Left lobe of liver (tissue), 2 donors: ENCODE data around the gene DNAI1. TPM values are rescaled to one million over a fixed set of nuclear protein-coding genes. Genes with fewer than 3 reads are reported as not detected.

Experiments used
- ATAC-seq: fragments of 200-7000 bp; cut with Tn5 transposase; one replicate; pipeline ENCODE4 v1.9.1; 2020; ENCODE audit warnings: mild to moderate bottlenecking, moderate library complexity
- DNase-seq: peaks from one replicate; pipeline ENCODE4 v3.0.0-alpha.2; 2020; ENCODE audit warnings: low spot score
- total RNA-seq: library from RNA; stranded (reverse); gene quantifications from one replicate; pipeline ENCODE4 v1.2.1, GENCODE V29; 2021
- donor health status: DM: no; HTN: no; CAD: no; lungs with moderate emphysema.
- donor health status: DM: no; HTN: yes; CAD: no.

DNAI1 gene
- total RNA-seq, 1 donor from 2014 or later: not detected

- ATAC-seq: no peak
- no peak for DNase-seq
Observed at GRCh38 chr9:34485822-34486221, 27.2 kb downstream of the DNAI1 start.

- ATAC-seq: no peak
- no peak for DNase-seq
Observed at GRCh38 chr9:34486572-34486971, 28.0 kb downstream of the DNAI1 start.

- ATAC-seq (no peak), DNase-seq (no peak)
Observed at GRCh38 chr9:34490360-34490759, 31.8 kb downstream of the DNAI1 start.

- no peak for ATAC-seq
Observed at GRCh38 chr9:34490760-34491159, 32.2 kb downstream of the DNAI1 start.

GRCh38 chr9:34491596-34491995, 33.0 kb downstream of the DNAI1 start:
- ATAC-seq (no peak), DNase-seq (no peak)

More at GRCh38 chr9:34490760-34491159, 32.2 kb downstream of the DNAI1 start:
- DNase-seq: no peak

- DNase-seq: no peak
- no peak for ATAC-seq
Observed at GRCh38 chr9:34492051-34492450, 33.4 kb downstream of the DNAI1 start.

GRCh38 chr9:34493972-34494535, 35.4 kb downstream of the DNAI1 start:
- peak; percentile 80 for ATAC-seq
- DNase-seq: no peak

GRCh38 chr9:34496149-34496712, 37.6 kb downstream of the DNAI1 start:
- ATAC-seq: no peak
- no peak for DNase-seq

- ATAC-seq: no peak
- no peak for DNase-seq
Observed at GRCh38 chr9:34498553-34498952, 39.9 kb downstream of the DNAI1 start.

- ATAC-seq: no peak
- no peak for DNase-seq
Observed at GRCh38 chr9:34499076-34499475, 40.5 kb downstream of the DNAI1 start.

GRCh38 chr9:34500623-34501267, 42.1 kb downstream of the DNAI1 start:
- peak; percentile 92 for ATAC-seq
- peak; percentile 61 for DNase-seq

- ATAC-seq: no peak
- no peak for DNase-seq
Observed at GRCh38 chr9:34501372-34501771, 42.8 kb downstream of the DNAI1 start.

GRCh38 chr9:34501889-34502425, 43.4 kb downstream of the DNAI1 start:
- ATAC-seq: peak; percentile 19
- no peak for DNase-seq

- DNase-seq (no peak), ATAC-seq (no peak)
Observed at GRCh38 chr9:34502471-34502870, 43.9 kb downstream of the DNAI1 start.

GRCh38 chr9:34502891-34503290, 44.3 kb downstream of the DNAI1 start:
- ATAC-seq: peak; percentile 29
- no peak for DNase-seq

GRCh38 chr9:34503406-34503805, 44.8 kb downstream of the DNAI1 start:
- DNase-seq (no peak), ATAC-seq (no peak)

GRCh38 chr9:34505370-34506120, 46.9 kb downstream of the DNAI1 start:
- ATAC-seq: no peak
- DNase-seq: no peak

- ATAC-seq: no peak
- DNase-seq: no peak
Observed at GRCh38 chr9:34506623-34507022, 48.0 kb downstream of the DNAI1 start.

- DNase-seq: no peak
- no peak for ATAC-seq
Observed at GRCh38 chr9:34507556-34507955, 49.0 kb downstream of the DNAI1 start.

- ATAC-seq (no peak), DNase-seq (no peak)
Observed at GRCh38 chr9:34507966-34508365, 49.4 kb downstream of the DNAI1 start.

GRCh38 chr9:34508463-34508862, 49.9 kb downstream of the DNAI1 start:
- no peak for DNase-seq
- no peak for ATAC-seq

GRCh38 chr9:34508951-34509350, 50.3 kb downstream of the DNAI1 start:
- DNase-seq (no peak), ATAC-seq (no peak)
